Measurements from ENCODE around the gene PRDX2.
"Not testable (repeated sequence)": the region's sequence is repeated elsewhere in the genome, so short reads cannot be mapped to it uniquely, and the experiment has no call there.

Gene PRDX2

DNA sequence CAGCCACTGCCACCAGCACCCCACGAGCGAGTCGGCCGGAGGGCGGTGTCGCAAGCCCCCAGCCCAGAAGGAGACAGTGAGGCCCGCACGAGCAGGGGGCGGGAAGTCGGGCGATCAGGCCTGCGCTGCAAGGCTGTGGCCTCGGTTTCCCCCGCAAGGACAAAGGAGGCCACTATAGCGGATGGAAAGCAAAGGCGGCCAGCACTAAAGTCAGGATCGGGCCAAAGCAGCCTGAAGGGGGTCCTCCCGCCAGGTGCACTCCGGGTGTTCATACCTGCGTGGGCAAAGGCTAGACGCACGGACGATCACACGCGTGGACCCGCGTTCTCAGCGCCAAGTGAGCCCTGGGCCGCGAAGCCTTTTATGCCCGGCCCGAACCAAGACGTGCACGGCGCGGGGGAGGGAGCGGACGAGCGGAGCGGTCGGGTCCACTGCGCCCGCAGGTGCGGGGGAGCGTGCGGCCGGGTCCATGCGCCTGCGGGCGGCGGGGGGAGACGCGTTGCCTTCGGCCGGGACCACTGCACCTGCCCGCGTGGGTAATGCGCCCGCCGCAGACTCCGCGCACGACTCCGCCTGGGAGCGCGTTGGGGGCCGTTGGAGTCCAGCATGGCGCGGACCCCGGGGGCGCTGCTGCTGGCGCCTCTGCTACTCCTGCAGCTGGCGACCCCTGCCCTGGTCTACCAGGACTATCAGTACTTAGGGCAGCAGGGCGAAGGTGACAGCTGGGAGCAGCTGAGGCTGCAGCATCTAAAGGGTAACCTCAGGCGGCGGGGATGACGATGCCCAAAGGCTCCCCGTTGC lies at the start of gene PRDX2, which contains the start of gene THSD8:
PRDX2 (minus strand) TSS at position 335 of the 801 bp plus-strand sequence. CDS start 539 bp downstream, outside the sequence.
THSD8 (plus strand) TSS at position 604 of the 801 bp plus-strand sequence; CDS start at position 607, 3 bp downstream.
- no peaks in the 10 kb centered on the region for H3F3A ChIP-seq (ENCODE audit: insufficient read depth, low read length)
- H3K4me2 ChIP-seq (ENCODE audit: low read length): peak within 1 kb of the TSS; percentile 74
- H3K36me3 ChIP-seq (ENCODE audit: insufficient read depth, low read length): peaks cover 16% of the 10 kb centered on the region; the same call in 1 of the 2 replicates
- H3K79me2 ChIP-seq (ENCODE audit: insufficient read depth, low read length): no peaks in the 10 kb centered on the region
- H4K20me1 ChIP-seq (ENCODE audit: insufficient read depth, low read length): no peaks in the 10 kb centered on the region
- H3K4me3 ChIP-seq (ENCODE audit: low read depth, low read length, poor library complexity, severe bottlenecking): peak within 1 kb of the TSS; percentile 97
- H3K27ac ChIP-seq (ENCODE audit: low read depth, low read length, poor library complexity, severe bottlenecking): peak within 1 kb of the TSS; percentile 50
- H3K4me1 ChIP-seq (ENCODE audit: insufficient read depth, low read length, severe bottlenecking): peaks cover 26% of the 10 kb centered on the region
- no peak within 1 kb of the TSS for H2AFZ ChIP-seq (ENCODE audit: low read length)
- no peaks in the 10 kb centered on the region for H3K9me2 ChIP-seq (ENCODE audit: low read depth, low read length)
- no peaks in the 10 kb centered on the region for H3K9me3 ChIP-seq (ENCODE audit: low read length)
- no peak for TF ChIP-seq EZH2 (IDR thresholded peaks at IDR 0.05; ENCODE audit: borderline replicate concordance, low read length)
- TF ChIP-seq CTCF (IDR thresholded peaks at IDR 0.05; ENCODE audit: low read length): no peak
- H3K27me3 ChIP-seq (ENCODE audit: insufficient read depth, low read length): no peaks in the 10 kb centered on the region
- H3K9ac ChIP-seq (ENCODE audit: low read length): peak within 1 kb of the TSS; percentile 98

DNA sequence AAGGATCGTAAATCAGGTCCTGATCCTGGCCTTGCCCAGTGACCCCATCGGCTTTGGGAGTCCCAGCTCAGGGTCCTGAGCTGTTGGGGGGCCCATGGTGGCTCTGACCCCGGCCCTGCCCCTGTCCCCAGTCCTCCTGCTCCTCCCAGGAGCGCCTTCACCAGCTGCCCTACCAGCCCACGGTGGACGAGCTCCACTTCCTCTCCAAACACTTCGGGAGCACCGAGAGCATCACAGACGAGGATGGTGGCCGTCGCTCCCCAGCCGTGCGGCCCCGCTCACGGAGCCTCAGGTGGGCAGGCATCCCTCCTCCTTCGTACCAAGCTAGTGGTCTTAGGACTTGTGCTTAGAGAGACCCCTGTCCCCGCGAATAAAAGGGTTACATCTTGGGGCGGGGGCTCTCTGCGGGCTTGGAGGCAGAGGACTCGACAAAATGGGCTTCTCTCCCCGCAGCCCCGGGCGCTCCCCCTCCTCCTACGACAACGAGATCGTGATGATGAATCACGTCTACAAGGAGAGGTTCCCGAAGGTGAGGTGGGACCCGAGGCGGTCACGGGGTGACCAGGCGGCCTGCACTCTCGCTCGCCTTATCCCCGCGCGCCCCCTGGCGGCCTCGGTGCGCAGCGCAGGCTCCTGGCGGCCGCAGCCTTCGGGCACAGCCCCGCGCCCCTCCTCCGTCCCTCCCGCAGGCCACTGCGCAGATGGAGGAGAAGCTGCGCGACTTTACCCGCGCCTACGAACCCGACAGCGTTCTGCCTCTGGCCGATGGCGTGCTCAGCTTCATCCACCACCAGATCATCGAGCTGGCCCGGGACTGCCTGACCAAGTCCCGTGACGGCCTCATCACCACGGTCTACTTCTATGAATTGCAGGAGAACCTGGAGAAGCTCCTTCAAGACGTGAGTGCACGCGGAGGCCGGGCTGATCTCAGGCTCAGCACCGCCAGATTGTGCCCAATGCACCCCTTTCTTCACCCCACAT lies 45.8 kb upstream of the PRDX2 start:
- peaks cover 9% of the 10 kb centered on the region for H3K4me1 ChIP-seq (ENCODE audit: insufficient read depth, low read length, severe bottlenecking)
- H3K36me3 ChIP-seq (ENCODE audit: insufficient read depth, low read length): peaks cover 37% of the 10 kb centered on the region
- no peaks in the 10 kb centered on the region for H3F3A ChIP-seq (ENCODE audit: insufficient read depth, low read length)
- H3K4me3 ChIP-seq (ENCODE audit: low read depth, low read length, poor library complexity, severe bottlenecking): peak overlapping the region; percentile 17
- H3K9me2 ChIP-seq (ENCODE audit: low read depth, low read length): no peaks in the 10 kb centered on the region
- H3K4me2 ChIP-seq (ENCODE audit: low read length): peak overlapping the region; percentile 54
- H4K20me1 ChIP-seq (ENCODE audit: insufficient read depth, low read length): no peaks in the 10 kb centered on the region
- no peak overlapping the region; the same call in 1 of the 2 replicates for H3K9ac ChIP-seq (ENCODE audit: low read length)
- no peaks in the 10 kb centered on the region for H3K27me3 ChIP-seq (ENCODE audit: insufficient read depth, low read length)
- TF ChIP-seq EZH2 (IDR thresholded peaks at IDR 0.05; ENCODE audit: borderline replicate concordance, low read length): no peak
- peak; percentile 98 for TF ChIP-seq CTCF (IDR thresholded peaks at IDR 0.05; ENCODE audit: low read length)
- no peaks in the 10 kb centered on the region for H3K79me2 ChIP-seq (ENCODE audit: insufficient read depth, low read length)
- no peak overlapping the region for H2AFZ ChIP-seq (ENCODE audit: low read length)
- H3K27ac ChIP-seq (ENCODE audit: low read depth, low read length, poor library complexity, severe bottlenecking): no peak overlapping the region
- no peaks in the 10 kb centered on the region for H3K9me3 ChIP-seq (ENCODE audit: low read length)

DNA sequence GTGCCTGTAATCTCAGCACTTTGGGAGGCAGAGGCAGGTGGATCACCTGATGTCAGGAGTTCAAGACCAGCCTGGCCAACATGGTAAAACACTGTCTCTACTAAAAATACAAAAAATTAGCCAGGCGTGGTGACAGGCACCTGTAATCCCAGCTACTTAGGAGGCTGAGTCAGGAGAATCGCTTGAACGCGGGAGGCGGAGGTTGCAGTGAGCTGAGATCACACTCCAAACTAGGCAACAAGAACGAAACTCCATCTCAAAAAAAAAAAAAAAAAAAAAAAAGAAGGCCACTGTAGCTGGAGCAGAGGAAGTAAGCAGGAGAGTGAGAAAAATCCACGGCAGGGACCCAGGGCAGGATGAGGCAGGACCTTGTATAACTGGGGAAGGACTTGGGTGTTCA lies 45.0 kb upstream of the PRDX2 start:
- not testable (repeated sequence) for H3K9me2 ChIP-seq (ENCODE audit: low read depth, low read length); H4K20me1 ChIP-seq (ENCODE audit: insufficient read depth, low read length); H3K27me3 ChIP-seq (ENCODE audit: insufficient read depth, low read length); H3K9me3 ChIP-seq (ENCODE audit: low read length); H3K4me3 ChIP-seq (ENCODE audit: low read depth, low read length, poor library complexity, severe bottlenecking); H3K4me2 ChIP-seq (ENCODE audit: low read length); H3K27ac ChIP-seq (ENCODE audit: low read depth, low read length, poor library complexity, severe bottlenecking); H3K79me2 ChIP-seq (ENCODE audit: insufficient read depth, low read length); H3K9ac ChIP-seq (ENCODE audit: low read length); H3F3A ChIP-seq (ENCODE audit: insufficient read depth, low read length); H3K4me1 ChIP-seq (ENCODE audit: insufficient read depth, low read length, severe bottlenecking); H2AFZ ChIP-seq (ENCODE audit: low read length)
- H3K36me3 ChIP-seq (ENCODE audit: insufficient read depth, low read length): peaks cover 35% of the 10 kb centered on the region

Data from OCI-LY1 (cell line).